GM12878 (cell line): Measurements from ENCODE around the gene RIN1. TPM values are rescaled to one million over a fixed set of nuclear protein-coding genes. Genes with fewer than 3 reads are reported as not detected.

Experiments
- ATAC-seq: fragments of 200-7000 bp; cut with Tn5 transposase; 3 replicates; pipeline ENCODE4 v1.9.1; 2020; ENCODE audit warnings: mild to moderate bottlenecking, moderate library complexity
- BruUV-seq: library from RNA; stranded (reverse); fragments of 400-500 nt; replicated peaks from 2 replicates; lab custom pipeline; 2021; lab: Mats Ljungman, UMichigan
- CTCF ChIA-PET: fragments of 300-600 bp; sonication (Branson Sonifier 250); formaldehyde crosslinking; extraction: SDS; loops from one replicate; lab custom pipeline; 2021; ENCODE audit warnings: inconsistent platforms; lab: Yijun Ruan, JAX
- POLR2A ChIA-PET: fragments of 350-600 bp; formaldehyde crosslinking; extraction: SDS; loops from one replicate; lab custom pipeline; 2021; ENCODE audit warnings: inconsistent platforms; lab: Charles Lee
- RAD21 ChIA-PET: fragments of 300-600 bp; sonication (Branson Sonifier 250); formaldehyde crosslinking; loops from one replicate; lab custom pipeline; 2023; ENCODE audit warnings: antibody characterized with exemption; ENCODE audit not compliant: unreplicated experiment; lab: Charles Lee
- SMC1A ChIA-PET: fragments of 300-600 bp; sonication (Branson Sonifier 250); formaldehyde crosslinking; loops from one replicate; lab custom pipeline; 2023; ENCODE audit not compliant: unreplicated experiment, uncharacterized antibody; lab: Charles Lee
- DNase-seq: peaks from one replicate; pipeline ENCODE4 v3.0.0-alpha.2; 2011; ENCODE audit warnings: low read depth, low spot score
- FAIRE-seq: peaks from 3 replicates; lab custom pipeline; 2011; peaks lifted over from hg19 to GRCh38; lab: Jason Lieb, UNC
- H2AFZ ChIP-seq: 2 replicates; pipeline ENCODE4 v1.6.0; 2011; ENCODE audit warnings: low read depth, low read length, control low read depth; ENCODE audit not compliant: control insufficient read depth
- H3K27ac ChIP-seq: 2 replicates; pipeline ENCODE4 v1.5.1; 2011; ENCODE audit warnings: control low read depth; ENCODE audit not compliant: control insufficient read depth, insufficient read depth
- H3K27me3 ChIP-seq, 2 experiments: replicated peaks in 1 of 2; 2 replicates each; pipeline versions ENCODE4 v1.6.0 to v1.6.1; 2011; ENCODE audit warnings: low read length in 1 of 2; ENCODE audit not compliant: control insufficient read depth in 2 of 2, insufficient read depth in 2 of 2
- H3K36me3 ChIP-seq, 2 experiments: 2 replicates each; pipeline ENCODE4 v1.5.1; 2011; ENCODE audit warnings: low read length in 1 of 2; ENCODE audit not compliant: control insufficient read depth in 2 of 2, insufficient read depth in 2 of 2
- H3K4me1 ChIP-seq: 2 replicates; pipeline ENCODE4 v1.6.1; 2011; ENCODE audit warnings: mild to moderate bottlenecking, low read length, moderate library complexity, mixed read lengths; ENCODE audit not compliant: control insufficient read depth, insufficient read depth
- H3K4me2 ChIP-seq: 2 replicates; pipeline ENCODE4 v1.6.0; 2011; ENCODE audit warnings: control low read depth; ENCODE audit not compliant: control insufficient read depth, insufficient read depth
- H3K4me3 ChIP-seq: fragments of 200-600 bp; sonication (generic); 2 replicates; pipeline ENCODE4 v1.5.1; 2016
- H3K79me2 ChIP-seq: 2 replicates; pipeline ENCODE4 v1.6.0; 2011; ENCODE audit warnings: low read length; ENCODE audit not compliant: control insufficient read depth, insufficient read depth
- H3K9ac ChIP-seq: 2 replicates; pipeline ENCODE4 v1.8.0; 2011; ENCODE audit warnings: low read length, control low read depth, mixed read lengths; ENCODE audit not compliant: control insufficient read depth, insufficient read depth
- H3K9me3 ChIP-seq: replicated peaks from 3 replicates; pipeline ENCODE4 v1.5.1; 2011; ENCODE audit warnings: mild to moderate bottlenecking, low read length; ENCODE audit not compliant: control insufficient read depth, insufficient read depth
- H4K20me1 ChIP-seq: 2 replicates; pipeline ENCODE4 v1.6.0; 2011; ENCODE audit not compliant: control insufficient read depth, insufficient read depth
- ASH2L ChIP-seq: fragments of 300-600, 200-600 bp; sonication (generic); IDR thresholded peaks from 2 replicates; pipeline ENCODE4 v1.6.1; 2017; ENCODE audit warnings: low read depth, mild to moderate bottlenecking, borderline replicate concordance
- ATF2 ChIP-seq: IDR thresholded peaks from 2 replicates; pipeline ENCODE4 v1.6.1; 2012; ENCODE audit warnings: low read length, inconsistent platforms
- ATF7 ChIP-seq: fragments of 450-650 bp; IDR thresholded peaks from 2 replicates; pipeline ENCODE4 v1.6.1; 2016; ENCODE audit warnings: low read depth, mild to moderate bottlenecking
- CREB1 ChIP-seq: IDR thresholded peaks from 2 replicates; pipeline ENCODE4 v1.6.1; 2012; ENCODE audit warnings: low read depth, mild to moderate bottlenecking, inconsistent platforms
- CREM ChIP-seq: IDR thresholded peaks from 2 replicates; pipeline ENCODE4 v1.6.1; 2014; ENCODE audit warnings: antibody characterized with exemption, low read depth
- EED ChIP-seq: sonication (generic); IDR thresholded peaks from 2 replicates; pipeline ENCODE4 v1.6.1; 2016; ENCODE audit warnings: antibody characterized with exemption, low read depth
- GABPA ChIP-seq: IDR thresholded peaks from 2 replicates; pipeline ENCODE4 v1.6.1; 2014; ENCODE audit warnings: antibody characterized with exemption, low read depth, mild to moderate bottlenecking, inconsistent platforms
- LARP7 ChIP-seq: fragments of 450-650 bp; IDR thresholded peaks from 2 replicates; pipeline ENCODE4 v1.6.1; 2017; ENCODE audit warnings: mild to moderate bottlenecking
- MLLT1 ChIP-seq: fragments of 450-650 bp; IDR thresholded peaks from 2 replicates; pipeline ENCODE4 v1.6.1; 2016; ENCODE audit warnings: mild to moderate bottlenecking
- MTA3 ChIP-seq: IDR thresholded peaks from 2 replicates; pipeline ENCODE4 v1.6.1; 2012; ENCODE audit warnings: low read length, inconsistent platforms, borderline replicate concordance
- PBX3 ChIP-seq: IDR thresholded peaks from 2 replicates; pipeline ENCODE4 v1.6.1; 2011; ENCODE audit warnings: mild to moderate bottlenecking, low read depth, low read length, moderate library complexity; ENCODE audit not compliant: insufficient replicate concordance
- PKNOX1 ChIP-seq: fragments of 450-650 bp; IDR thresholded peaks from 2 replicates; pipeline ENCODE4 v1.6.1; 2016; ENCODE audit warnings: mild to moderate bottlenecking
- POLR2A ChIP-seq: IDR thresholded peaks from 2 replicates; pipeline ENCODE4 v1.6.1; 2011; ENCODE audit warnings: low read depth, mild to moderate bottlenecking, low read length
- POU2F2 ChIP-seq: IDR thresholded peaks from 3 replicates; pipeline ENCODE4 v1.6.1; 2011; ENCODE audit warnings: low read depth, mild to moderate bottlenecking, low read length, borderline replicate concordance
- RCOR1 ChIP-seq: conservative IDR thresholded peaks from 2 replicates; pipeline ENCODE4 v1.6.1; 2012; ENCODE audit warnings: low read depth, low read length, improper control_type of control experiment
- RUNX3 ChIP-seq: IDR thresholded peaks from 2 replicates; pipeline ENCODE4 v1.6.1; 2012; ENCODE audit warnings: low read length, inconsistent platforms
- SMC3 ChIP-seq: IDR thresholded peaks from 2 replicates; pipeline ENCODE4 v1.6.1; 2011; ENCODE audit warnings: low read length, improper control_type of control experiment, borderline replicate concordance
- TCF3 ChIP-seq: IDR thresholded peaks from 2 replicates; pipeline ENCODE4 v1.6.1; 2012; ENCODE audit warnings: low read depth, mild to moderate bottlenecking, low read length, borderline replicate concordance; ENCODE audit not compliant: insufficient read depth
- ZNF24 ChIP-seq: fragments of 450-650 bp; IDR thresholded peaks from 2 replicates; pipeline ENCODE4 v1.6.1; 2017; ENCODE audit warnings: antibody characterized with exemption, mild to moderate bottlenecking
- WGBS: methylation state at CpG from one replicate; pipeline ENCODE4 v1.1.6; 2016; ENCODE audit warnings: low lambda C conversion rate; ENCODE audit not compliant: insufficient replicate concordance, insufficient coverage; ENCODE audit errors: missing lambda C conversion rate; 5-methylcytosine and 5-hydroxymethylcytosine counted together
- in situ Hi-C: fragments of 300-500 bp; cut with MboI; formaldehyde crosslinking; loops from 9 replicates; pipeline ENCODE4 v1.14.3; 2018; ENCODE audit warnings: mixed read lengths
- intact Hi-C: fragments of 100-400 bp; cut with micrococcal nuclease; formaldehyde crosslinking; loops from one replicate; pipeline ENCODE4 v1.14.2; 2022; ENCODE audit not compliant: unreplicated experiment
- polyA plus RNA-seq, 11 experiments: library from polyadenylated mRNA; depleted of rRNA in 4 of 11; unstranded in 6 of 11; stranded (reverse) in 5 of 11; fragments of >200 nt; fragmentation: Nextera tagmentation in 4 of 11; fragmentation: Illumina TruSeq in 1 of 11; extraction: Ambion mirVana in 4 of 11; extraction: Trizol in 1 of 11; gene quantifications; 1 replicate in 1 of 11; 2 replicates in 10 of 11; pipeline versions ENCODE4 v1.2.1 to v1.2.3, GENCODE V29; 2011 to 2016; ENCODE audit warnings: inconsistent platforms in 2 of 11, missing spikeins in 2 of 11, low read depth in 1 of 11
- total RNA-seq, 4 experiments: library from RNA; depleted of rRNA in 3 of 4; stranded (reverse); fragments of >200 nt in 3 of 4; fragmentation: Illumina TruSeq in 1 of 4; extraction: Trizol in 1 of 4; gene quantifications; 2 replicates each; pipeline versions ENCODE4 v1.2.1 to v1.2.3, GENCODE V29; 2013 to 2021

RIN1 gene
- total and polyA plus RNA-seq, 10 of the 15 experiments (the other 5 are each of a cell fraction or from before 2014, with no cell fraction given), result 0.04 to 0.69 (median 0.22) TPM; not detected in 1

- in situ Hi-C loops, result no loop called here
- peaks cover 12% of the 10 kb centered on the region for H3K79me2 ChIP-seq
- CTCF ChIA-PET, result interaction anchor here (0.7 to 2.7 kb wide), 19 partner anchors 9 to 244 kb away, joined by 3 to 21 read pairs (median 5); partner anchors contain the start of genes MRPL11, RAB1B and RIN1
- peaks cover 15% of the 10 kb centered on the region for H3K4me1 ChIP-seq
- SMC1A ChIA-PET, result interaction anchor here (0.6 to 2.5 kb wide), 10 partner anchors 12 to 138 kb away, joined by 3 to 10 read pairs (median 4); no protein-coding TSS in a partner anchor
- ATAC-seq (peak; percentile 97), DNase-seq (peak; percentile 98), FAIRE-seq (peak; percentile 100)
- 2% methylated on average over 76 of the region's 87 CpGs for WGBS
- no peaks in the 10 kb centered on the region for H3K9me3 ChIP-seq
- peak within 1 kb of the TSS; percentile 96 for H3K4me2 ChIP-seq
- POLR2A ChIA-PET, result interaction anchor here (0.6 to 2.4 kb wide), 18 partner anchors 9 to 1023 kb away, joined by 3 to 26 read pairs (median 3); partner anchors contain the start of genes BRMS1, FIBP, RAB1B and SF3B2
- intact Hi-C loops, result no loop called here
- peak within 1 kb of the TSS; percentile 95 for H3K9ac ChIP-seq
- peak within 1 kb of the TSS; percentile 83 for H3K4me3 ChIP-seq
- peak within 1 kb of the TSS; percentile 87 for H3K27ac ChIP-seq
- H2AFZ ChIP-seq, result peak within 1 kb of the TSS; percentile 97
- no TSS peak for BruUV-seq
- H3K36me3 ChIP-seq, result no peaks in the 10 kb centered on the region; a peak in 1 of 4 replicates
- H3K27me3 ChIP-seq, result peaks cover 2 to 7% of the 10 kb centered on the region in 2 experiments; a peak in 2 of 4 replicates
- RAD21 ChIA-PET, result interaction anchor here (0.6 to 2.0 kb wide), 12 partner anchors 21 to 250 kb away, joined by 3 to 28 read pairs (median 4); partner anchors contain the start of genes BRMS1, PELI3 and RAB1B
- H4K20me1 ChIP-seq, result no peaks in the 10 kb centered on the region; the same call in 1 of the 2 replicates
- TF ChIP-seq RCOR1 (no peak), ZNF24 (no peak), ATF7 (peak; percentile 98), LARP7 (peak; percentile 83), EED (no peak; the same call in 1 of the 2 replicates), MTA3 (no peak), PKNOX1 (peak; percentile 99), CREM (peak; percentile 68), TCF3 (0 out of 2 replicates have a peak, but pooled peaks have one; percentile 33), POU2F2 (peak; percentile 67; the same call in 2 of the 3 replicates), CREB1 (peak; percentile 92), RUNX3 (no peak), SMC3 (no peak), MLLT1 (0 out of 2 replicates have a peak, but pooled peaks have one; percentile 64), GABPA (peak; percentile 83), ASH2L (no peak), ATF2 (peak; percentile 94), POLR2A (peak; percentile 90), PBX3 (peak; percentile 94)
These were observed 47.3 kb downstream of the RIN1 start, which contains the start of gene YIF1A for GRCh38 chr11:66288671-66289547. Gene YIF1A, minus strand, starts transcription at chr11:66289143. Its CDS starts 158 bp downstream, at chr11:66288985.
